NOMO-1 treated with dmso at 0.1 percent for 144 hours (cell line): Measurements from ENCODE around the gene USP10.

Experiments
- DNase-seq: peaks from one replicate; lab custom pipeline; 2025; ENCODE audit not compliant: unreplicated experiment; lab: John Stamatoyannopoulos, UW

Gene USP10

DNA sequence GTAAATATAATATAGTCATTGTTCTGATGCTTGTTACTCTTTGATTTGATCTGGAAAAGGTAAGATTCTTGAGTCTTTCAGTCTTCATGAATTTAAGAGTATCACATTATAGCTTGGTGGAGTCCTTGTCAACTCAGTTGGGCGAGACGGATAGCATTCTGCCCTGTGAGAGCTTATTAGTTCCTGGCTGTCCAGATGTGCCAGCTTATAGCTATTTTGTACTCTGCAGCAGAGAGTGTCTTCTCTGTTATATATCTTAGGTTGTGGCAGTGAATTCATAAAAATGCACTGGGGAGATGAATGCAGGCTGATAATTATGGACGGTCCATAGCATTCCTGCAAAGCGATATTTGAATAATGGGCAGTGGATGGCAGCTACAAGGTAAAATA, 69.0 kb downstream of the USP10 start:
- no peak for DNase-seq

DNA sequence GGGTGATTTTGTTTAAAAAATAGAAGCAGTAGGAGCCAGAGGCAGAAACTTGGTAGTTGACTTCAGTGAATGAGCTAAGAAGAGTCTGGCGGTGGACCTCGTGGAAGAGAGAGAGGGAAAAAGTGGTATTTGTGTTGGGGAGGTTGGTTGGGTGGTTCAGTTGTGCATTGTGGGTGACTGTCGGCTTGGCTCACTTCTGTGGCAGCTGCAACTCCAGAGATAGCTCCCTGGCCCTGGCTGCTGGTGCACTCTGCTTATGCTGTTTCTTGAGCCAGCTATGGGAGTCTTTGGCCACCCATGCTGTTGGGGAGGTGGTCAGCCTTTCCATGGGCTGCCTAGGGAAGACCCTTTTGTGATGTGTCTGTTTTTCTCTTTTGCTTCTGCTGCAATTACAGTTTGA, 69.6 kb downstream of the USP10 start:
- DNase-seq = no peak

DNA sequence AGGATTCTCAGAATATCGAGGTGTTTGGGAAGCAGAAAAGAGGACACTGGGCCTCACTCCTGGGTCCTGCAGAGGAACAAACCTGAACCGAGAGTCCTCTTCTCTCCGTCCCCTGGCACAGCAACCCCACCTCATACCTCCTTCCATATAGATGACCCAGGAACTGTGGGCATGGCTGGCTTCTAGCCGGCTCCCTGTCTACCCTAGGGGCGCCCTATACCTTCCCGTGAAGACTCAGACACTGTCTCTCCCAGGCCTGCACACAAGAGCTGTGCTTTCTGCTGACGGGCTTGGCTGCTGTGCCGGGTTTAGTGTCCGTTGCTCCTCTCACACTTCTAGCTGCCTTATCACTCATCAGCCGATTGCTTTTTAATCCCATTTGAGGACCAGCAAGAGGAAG, 73.5 kb downstream of the USP10 start:
- DNase-seq = no peak

DNA sequence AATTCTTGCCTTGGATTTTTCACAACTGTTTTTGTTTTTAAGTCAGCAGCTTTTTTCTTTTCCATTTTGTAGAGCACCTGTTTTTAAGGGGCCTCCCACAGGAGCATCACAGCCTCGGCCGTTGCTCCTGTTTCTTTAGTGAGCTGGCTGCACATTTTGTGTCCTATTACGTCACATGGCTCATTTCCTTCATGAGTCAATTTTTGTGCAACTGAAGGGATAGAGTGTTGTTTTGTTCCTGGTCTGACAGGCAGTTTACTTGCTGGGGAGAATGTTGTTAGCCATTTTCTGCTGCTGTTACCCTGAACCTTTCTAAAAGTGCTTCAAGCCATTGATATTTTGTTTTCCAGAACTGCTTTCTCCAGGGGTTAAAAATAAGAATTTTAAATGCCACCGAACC, 75.0 kb downstream of the USP10 start:
- DNase-seq = peak; percentile 62

DNA sequence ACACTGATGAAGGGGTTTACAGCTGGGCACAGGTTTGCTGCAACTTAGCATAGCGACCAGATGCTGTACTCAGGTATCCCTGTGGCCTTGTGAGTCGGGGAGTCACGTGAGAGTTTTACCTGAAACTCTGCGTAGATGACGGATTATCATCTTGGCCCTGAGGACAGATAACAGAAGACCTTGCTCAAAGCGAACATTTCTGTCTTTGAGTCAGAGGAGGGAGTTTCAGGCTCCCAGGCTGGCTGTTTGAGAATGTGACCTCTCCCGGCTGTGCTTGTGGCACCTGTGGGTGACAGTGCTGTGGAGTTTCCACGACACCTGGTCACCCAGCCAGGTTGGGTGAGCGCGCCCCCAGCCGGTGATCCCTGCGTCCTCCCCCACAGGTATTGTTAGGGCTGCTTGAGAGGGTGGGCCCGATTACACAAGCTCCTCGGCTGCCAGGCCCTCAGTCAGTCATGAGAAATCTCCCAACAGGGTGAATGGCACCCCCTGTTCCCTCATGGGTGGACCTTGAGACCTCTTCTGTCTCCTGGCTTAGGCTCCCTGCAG, 75.5 kb downstream of the USP10 start:
- DNase-seq = no peak

DNA sequence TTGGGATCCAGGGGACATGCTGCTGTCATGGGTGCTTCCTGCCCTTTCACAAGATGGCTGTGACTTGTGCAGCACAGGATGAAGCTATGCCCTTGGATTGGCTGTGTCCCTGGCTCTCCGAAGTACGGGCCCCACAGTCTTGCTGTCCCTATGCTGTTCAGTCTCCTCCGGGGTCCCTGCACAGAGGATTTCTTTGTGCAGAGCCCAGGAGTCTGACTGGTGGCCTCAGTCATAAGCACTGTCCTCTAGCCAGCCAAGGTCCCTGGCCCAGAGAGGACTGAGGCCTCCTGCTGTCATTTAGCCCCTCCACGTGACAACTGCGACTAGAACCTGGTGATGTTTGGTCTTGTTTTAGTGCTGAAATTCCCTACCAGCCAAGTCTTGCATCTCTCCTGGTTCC, 77.6 kb downstream of the USP10 start:
- no peak for DNase-seq

DNA sequence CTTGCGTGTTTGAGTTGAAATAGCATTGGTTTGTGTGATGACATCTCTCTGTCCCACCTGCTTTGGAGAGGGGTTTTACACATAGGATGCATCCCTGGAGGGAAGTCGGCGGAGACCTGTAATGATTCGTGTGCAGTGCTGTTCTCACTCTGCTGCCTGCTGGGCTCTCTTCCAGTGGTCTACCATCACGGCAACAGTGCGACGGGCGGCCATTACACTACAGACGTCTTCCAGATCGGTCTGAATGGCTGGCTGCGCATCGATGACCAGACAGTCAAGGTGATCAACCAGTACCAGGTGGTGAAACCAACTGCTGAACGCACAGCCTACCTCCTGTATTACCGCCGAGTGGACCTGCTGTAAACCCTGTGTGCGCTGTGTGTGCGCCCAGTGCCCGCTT, 78.9 kb downstream of the USP10 start:
- no peak for DNase-seq

DNA sequence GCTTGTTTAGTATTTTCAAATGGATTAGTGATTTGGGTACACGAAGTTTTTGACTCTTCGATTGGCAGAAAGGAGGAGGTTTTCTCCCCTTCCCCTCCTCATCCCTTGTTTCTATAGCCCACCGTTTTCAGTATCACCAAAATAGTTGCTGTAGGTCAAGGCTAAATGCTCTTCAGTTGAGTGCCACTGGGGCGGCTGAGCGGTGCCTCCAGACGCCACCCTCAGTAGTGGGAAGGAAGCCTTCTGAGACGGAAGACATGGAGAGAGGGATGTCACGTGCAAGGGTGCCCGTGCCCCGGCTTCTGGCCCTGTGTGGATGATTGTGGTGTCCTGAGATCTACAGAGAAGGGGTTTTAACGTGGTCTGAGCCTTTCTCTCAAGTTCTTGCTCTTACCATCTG, 80.3 kb downstream of the USP10 start:
- no peak for DNase-seq

DNA sequence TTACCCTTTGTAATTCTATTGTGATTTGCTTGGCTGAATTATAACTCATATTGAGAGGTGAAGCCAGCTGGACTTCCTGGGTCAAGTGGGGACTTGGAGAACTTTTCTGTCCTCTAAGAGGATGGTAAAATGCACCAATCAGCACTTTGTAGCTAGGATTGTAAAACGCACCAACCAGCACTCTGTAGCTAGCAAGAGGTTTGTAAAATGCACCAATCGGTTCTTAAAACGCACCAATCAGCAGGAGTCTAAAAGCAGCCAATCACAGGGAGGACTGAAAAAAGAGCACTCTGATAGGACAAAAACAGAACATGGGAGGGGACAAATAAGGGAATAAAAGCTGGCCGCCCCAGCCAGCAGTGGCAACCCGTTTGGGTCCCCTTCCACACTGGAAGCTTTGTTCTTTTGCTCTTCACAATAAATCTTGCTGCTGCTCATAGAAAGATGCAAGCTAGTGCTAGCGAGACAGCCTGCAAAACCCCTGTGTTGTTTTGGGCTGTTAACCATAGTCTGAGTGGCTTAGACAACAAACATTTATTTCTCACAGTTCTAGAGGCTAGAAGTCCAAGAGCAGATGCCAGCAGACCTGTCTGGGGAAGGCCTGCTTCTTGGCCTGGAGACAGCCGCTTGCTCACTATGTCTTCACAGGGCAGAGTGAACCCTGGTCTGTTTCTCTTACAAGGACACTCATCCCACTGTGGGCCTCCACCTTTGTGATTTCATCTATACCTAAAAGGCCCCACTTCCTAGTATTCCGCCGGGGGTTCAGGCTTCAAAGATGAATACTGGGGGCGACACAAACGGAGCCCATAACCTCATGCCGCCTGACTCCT, 81.0 kb downstream of the USP10 start:
- no peak for DNase-seq

DNA sequence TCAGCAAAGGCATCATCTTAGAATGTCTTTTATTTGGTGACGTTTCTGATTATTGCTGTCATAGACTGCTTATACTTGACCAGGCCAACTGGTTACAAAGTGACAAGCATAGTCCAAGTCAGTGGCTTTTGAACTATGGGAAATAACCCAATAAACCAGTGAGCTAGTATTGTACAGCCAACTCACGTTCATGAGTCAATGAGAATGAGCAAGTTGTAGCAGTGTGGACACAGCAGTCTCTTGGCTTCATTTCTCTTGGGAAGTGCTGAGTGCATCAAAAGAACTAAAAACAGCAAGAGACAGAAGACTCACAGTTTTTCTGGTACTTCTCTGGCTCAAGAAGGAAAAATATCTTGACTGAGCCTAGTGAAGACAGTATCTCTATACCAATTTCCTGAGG, 83.0 kb downstream of the USP10 start:
- no peak for DNase-seq

DNA sequence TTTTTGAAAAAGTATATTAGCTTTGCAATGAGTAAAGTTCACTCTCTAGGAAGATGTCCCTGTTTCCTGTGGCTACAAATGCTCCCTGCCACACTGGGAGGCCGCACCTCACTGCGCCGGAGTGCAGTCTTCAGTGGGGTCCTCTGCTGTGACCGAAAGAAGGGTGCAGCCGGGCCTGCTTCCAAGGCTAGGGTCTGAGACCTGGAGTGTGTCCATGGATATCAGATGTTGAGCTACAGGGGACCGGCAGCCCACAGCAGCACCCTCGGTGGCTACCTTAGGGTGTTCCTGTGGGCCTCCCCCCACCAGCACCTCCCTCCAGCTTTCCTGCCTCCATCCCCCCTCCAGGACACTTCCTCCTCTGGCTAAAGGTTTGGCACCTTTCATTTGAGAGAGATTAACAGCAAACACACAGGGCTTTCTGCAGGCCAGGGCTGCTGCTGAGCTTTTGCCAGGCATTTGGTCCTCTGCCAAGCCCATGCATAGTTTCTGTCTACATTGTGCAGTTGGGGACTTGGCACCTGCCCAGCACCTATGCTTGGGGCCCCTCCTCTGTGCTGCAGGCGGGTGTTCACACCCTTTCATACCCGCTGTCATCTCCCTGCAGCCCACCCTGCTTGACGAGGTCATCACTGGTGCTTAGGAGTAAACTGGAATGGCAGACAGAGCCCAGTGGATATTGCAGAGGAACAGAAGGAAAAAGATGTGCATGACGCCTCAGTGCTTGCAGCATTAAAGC, 86.2 kb downstream of the USP10 start:
- DNase-seq = no peak

DNA sequence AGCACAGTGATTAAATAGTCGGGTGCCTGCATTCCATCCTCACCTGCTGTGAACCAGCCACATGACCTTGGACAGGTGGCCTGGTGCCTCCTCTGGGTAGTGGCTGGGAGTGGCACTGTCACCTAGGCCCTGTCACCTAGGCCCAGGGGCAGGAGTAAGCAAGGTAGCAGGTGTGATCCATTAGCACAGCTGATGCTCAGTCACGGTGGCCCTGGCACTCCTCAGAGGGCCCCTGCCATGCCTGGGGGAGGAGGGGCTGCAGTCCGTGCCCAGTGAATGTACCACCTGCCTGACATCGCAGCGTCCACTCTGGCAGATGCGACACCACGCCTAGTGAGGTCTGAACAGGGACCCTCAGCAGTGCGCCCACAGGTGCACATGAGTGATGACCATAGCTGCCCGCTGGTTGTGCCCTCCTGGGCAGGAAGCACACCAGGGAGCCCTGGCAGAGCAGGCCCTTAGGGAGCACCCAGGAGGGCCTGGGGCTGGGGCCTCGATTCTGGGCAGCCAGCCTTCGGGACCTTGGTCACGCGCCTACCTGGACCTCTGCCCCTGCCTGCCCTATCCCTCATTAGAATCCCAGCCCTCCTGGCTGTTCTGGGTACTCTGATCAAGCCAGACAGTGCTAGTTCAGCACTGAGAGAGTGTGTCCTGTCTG, 86.9 kb downstream of the USP10 start:
- DNase-seq = no peak

DNA sequence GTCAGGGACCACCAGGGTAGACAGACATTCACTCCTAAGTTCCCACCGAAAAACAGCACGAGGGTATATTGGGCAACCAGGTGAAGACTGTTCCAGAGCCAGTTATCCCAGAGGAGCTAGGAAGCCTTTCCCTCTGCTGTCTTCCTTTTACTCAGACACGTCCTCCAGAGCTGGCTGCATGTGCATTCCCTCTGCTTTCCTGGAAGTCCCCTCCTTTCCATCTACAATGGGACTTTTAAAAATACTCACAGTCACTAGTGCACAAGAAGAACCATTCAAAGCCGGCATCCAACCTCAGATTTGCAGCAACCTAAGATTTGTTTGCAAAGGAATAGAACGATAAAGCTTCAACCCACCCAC, 87.4 kb downstream of the USP10 start:
- DNase-seq = no peak

DNA sequence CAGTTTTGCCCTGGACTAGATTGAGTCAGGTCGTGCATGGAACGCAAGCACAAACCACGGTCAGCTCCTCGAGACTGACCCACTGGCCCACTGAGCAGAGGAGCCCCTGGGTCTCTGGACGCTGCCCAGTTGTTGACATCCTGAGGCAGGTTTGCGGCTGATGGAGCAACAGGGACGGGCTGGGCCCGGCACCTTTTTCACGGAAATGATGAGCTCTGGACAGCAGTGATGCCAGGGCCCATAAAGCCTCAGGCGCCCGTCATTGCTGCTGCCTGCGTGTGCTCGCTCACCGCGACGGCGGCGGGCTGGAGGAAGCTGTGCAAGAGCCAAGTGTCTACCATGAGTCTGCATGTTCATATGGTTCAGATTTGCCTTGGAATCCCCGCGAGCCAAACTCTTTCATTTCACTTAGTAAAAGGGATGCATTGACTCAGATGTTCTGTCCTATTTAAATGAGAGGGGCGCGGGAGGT, 89.2 kb downstream of the USP10 start:
- no peak for DNase-seq

DNA sequence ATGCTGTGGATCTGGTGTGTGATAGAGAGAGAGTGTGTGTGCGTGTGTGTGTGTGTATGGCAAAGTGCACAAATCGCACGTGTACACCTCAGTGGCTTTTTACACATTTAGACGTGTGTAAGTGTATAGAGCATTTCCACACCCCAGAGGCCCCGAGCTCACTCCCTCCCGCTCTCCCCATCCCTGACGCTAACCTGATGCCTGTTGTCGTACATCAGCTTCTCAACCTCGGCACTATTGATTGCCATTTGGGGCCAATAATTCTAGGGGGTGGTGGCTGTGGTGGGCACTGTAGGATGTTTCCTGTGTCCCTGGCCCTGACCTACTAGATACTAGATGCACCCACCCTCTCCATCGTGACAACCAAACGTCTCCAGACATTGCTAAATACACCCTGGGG, 89.6 kb downstream of the USP10 start:
- DNase-seq = no peak

DNA sequence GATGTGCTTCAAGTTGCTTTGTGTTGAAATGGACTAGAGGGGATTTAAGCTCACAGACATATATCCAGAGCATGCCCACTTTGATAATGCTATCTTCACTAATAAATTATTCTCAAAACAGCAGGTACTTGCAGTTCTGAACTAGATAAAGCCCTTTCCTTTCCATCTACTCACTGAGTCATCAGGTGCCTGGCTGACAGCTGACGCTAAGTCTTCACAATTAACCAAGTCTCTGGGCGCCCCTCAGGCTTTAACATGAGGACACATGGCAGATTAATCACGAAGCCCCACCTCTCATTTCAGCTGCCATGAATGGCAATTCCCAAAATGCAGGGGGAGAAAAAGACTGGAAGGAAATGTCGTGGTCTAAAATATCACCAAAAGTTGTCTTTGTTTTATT, 90.5 kb downstream of the USP10 start:
- no peak for DNase-seq

DNA sequence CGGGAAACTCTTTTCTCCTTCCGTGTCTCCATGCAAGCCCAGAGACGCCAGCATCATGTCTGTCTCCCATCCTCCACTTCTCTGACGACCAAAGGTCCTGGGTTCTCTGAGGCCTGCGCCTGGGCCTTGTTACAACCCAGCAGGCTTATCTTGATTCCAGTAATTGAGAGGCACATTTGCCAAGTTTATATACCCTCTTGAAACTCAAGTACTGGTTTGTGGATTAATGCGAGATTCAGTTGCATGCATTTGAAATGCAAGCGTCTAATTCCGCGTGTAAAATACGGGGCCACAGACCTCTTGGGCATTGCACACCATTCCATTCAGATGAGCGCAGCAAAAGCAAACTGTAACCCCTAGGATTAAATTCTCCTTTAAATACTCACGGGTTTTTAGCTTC, 91.3 kb downstream of the USP10 start:
- DNase-seq = no peak

DNA sequence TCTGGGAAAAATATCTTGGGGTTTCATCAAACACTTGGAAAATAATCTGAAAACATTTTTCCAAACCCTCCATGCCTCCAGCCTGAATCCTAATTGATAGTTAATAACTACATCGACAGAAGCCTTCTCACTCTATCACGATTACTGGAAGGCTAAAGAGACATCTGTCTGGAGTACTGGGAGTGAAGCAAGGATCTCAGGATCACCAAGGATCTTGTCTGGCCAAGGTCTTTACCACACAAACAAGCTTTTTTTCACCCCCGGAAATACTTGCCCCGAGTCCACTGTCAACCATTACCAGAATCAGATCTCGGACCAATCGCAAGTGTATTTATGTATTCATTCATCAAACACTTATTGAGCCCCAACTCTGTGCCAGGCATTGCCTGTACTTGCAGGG, 91.7 kb downstream of the USP10 start:
- no peak for DNase-seq

DNA sequence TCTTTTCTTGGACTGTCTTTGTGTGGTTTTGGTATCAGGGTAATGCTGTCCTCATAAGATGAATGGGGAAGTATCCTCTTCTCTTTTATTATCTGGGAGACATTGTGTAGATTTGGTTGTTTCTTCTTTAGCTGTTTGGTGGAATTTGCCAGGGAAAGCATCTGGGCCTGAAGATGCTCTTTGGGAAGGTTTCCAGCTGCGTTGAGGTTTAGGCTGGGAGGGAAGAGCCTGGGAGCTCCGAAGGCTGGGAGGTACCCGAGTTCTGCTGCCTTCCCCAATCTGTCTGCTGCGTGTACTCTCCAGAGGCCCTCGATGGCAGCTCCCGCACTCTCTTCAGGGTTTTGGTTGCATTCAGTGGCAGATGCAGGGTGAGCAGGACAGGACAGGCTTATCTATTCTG, 94.4 kb downstream of the USP10 start:
- DNase-seq = no peak

DNA sequence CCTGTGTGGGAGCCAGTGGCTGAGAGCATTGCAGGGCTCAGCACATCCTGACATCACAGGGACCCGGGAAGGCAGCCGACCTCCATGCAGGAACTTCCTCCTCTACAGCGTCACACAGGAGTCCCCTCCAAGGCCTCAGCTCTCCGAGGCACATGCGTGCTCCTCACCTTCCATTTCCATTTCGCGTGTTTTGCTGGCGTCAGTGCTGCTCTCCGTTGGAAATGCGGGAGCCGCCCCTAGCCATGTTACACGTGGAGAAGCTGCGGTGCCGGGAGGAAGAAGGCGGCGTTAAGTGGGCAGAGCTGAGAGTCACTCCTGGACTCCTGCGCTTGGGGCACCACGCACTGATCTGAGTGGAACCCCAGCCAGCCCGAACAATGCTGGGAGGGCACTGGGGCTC, 94.8 kb downstream of the USP10 start:
- DNase-seq = no peak

DNA sequence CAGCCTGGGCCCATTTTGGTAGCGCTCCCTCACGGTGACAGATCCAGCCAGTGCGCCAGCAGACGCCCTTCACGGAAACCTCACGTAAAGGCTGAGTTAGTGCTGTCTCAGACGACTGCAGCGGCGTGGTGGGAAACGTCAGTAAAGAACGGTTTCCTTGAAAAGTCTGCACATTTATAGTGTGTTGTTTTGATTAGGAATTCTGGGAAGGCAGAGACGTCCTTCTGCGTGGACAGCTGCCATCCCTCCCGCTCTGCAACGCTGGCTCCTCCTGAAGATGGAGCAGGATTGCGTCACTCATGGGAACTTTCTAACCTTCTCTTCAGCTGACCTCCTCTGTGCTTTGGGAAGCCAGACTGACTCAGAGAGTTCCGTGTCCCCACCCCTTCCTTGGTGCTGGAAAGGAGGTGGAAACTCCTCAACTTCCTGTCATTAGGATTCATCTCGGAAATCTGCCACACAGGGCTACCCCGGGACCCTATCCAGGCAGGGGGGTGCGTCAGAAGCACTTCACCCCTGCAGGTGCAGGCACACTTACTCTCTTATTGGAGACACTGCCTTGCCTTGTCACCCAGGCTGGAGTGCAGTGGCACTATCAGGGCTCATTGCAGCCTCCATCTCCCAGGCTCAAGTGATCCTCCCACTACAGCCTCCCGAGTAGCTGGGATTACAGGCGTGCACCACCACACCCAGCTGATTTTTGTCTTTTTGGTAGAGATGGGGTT, 95.7 kb downstream of the USP10 start:
- DNase-seq = no peak
